ENCODE data around the gene BSCL2.
A peak's percentile ranks its signal among the peaks of the same experiment; 100 is the strongest.
"Not testable (repeated sequence)": the region's sequence is repeated elsewhere in the genome, so short reads cannot be mapped to it uniquely, and the experiment has no call there.

The BSCL2 gene

GRCh38 chr11:62716816-62717215, 9.6 kb upstream of the BSCL2 start:
- DNase-seq = no peak

GRCh38 chr11:62716206-62716605, 9.0 kb upstream of the BSCL2 start:
- DNase-seq = no peak

DNA sequence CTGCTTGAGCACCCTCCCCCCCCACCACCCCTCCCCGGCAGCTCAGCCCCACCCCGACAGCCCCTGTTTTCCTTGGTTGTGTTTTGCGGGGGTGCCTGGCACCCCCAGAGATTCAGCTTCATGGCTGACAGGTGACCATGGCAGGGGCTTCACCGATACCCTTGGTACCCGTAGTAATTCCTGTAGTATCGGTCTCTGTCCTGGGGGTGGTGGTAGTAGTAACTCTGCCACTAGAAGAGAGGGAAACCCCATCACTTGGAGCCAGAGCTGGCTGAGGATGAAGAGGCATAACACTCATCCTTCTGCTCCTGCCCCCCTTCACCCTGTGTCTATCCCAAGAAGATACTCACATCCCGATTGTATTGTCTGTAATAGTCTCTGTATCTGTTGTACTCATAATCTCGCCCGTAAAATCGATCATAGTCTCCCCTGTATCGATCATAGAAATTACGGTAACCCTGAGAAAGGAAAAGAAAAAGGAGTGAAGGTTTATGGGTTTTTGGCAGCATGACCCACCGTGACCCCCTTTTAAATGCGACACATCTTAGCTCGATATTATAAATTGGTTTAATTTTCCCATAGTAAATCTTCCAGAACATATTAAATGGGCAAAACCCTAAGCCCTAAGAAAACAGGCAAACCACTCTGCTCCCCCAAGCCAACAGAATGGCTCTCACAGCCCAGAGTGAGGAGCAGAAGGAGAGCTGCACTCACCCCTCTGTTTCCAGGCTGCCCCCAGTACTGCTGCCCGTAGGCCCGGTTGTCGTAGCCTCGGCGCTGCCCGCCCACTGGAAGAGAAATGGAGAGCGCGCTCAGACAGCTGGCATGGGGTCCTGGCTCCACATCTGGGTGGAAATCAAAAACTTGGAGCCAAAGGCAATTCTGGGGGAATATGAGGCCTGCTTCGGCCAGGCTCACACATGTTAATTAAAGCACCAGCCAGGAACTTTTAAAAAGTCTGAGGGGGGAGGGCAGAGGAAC, 8.2 kb upstream of the BSCL2 start:
- no peak for DNase-seq

- DNase-seq = no peak
Measured at GRCh38 chr11:62713343-62713742, 6.1 kb upstream of the BSCL2 start.

DNA sequence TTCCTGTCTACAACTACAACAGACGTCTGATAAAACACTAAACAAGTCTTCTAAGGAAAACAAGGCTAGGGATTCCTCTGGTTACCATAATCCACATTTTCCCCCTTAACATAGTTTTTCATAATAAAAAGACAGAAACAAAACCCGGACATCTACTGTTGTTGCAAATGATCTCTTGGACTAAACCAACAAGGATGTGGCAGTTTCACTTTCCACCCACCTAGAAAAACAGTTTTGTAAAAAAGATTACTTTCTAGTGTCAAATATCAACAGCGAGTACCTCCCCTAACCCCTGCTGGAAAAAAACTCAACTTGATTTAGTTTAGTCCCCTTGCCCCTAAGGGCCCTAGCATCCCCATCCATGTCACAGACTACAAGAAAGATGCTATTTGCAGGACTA, 5.6 kb upstream of the BSCL2 start:
- no peak for DNase-seq

DNA sequence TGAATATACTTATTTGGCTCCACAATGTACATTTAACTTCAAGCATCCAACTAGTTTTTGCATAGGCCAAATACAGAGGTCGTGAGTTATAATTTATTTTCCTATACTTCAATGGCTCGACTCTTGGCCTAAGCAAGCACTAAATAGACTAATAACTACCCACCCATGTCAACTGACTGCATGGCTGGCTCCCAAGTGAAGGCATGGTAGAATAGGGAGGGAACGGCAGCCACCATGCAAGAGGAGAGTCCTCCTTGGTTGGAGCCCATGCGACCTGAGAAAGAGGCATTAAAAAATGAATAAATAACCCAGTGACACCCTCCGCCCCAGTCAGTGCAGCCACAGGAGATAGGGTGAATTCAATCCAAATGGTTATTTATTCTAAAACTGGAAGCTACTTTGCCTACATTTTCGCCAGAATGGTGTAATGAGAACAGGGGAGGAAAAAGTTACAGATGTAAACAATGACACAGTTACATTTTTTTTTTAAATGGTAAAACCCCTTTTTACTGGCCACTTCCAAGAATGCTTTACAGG, 5.1 kb upstream of the BSCL2 start:
- no peak for DNase-seq

GRCh38 chr11:62710001-62710345, 2.7 kb upstream of the BSCL2 start:
- no peak for DNase-seq

DNA sequence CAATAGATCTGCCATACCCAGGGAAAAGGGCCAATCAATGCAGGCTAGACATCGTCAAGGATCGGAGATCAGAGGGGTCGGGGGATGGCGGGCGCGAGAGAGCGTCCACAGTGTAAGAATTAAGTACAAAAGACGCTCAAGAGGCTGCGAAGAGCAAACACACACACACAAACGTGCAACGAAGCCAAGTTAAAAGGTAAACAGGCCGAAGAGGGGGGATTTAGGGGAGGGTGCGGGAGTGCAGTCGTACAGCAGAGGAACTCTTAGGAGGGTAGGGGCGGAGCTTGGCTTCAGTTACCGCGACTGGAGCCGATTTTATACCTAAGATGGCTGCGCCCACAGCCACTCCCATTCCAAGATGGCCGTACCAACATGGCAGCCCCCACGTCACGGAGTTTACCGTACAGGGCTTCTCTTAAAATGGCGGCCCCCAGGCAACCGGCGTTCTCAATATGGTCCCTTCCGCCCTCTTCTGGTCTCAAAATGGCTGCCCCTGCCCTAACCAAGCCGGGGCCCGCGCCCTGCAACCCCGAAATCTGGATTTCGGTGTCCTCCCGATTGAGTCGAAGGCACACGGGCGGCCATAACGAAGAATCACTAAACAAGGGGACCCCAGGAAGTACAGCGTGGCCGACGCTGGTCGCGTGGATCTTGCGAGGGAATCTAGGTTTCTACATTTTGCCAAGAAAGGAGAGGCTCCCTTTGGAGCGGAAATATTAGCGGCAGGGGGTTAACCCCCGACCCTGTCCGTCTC, 2.2 kb upstream of the BSCL2 start:
- peak; percentile 99 for DNase-seq

DNA sequence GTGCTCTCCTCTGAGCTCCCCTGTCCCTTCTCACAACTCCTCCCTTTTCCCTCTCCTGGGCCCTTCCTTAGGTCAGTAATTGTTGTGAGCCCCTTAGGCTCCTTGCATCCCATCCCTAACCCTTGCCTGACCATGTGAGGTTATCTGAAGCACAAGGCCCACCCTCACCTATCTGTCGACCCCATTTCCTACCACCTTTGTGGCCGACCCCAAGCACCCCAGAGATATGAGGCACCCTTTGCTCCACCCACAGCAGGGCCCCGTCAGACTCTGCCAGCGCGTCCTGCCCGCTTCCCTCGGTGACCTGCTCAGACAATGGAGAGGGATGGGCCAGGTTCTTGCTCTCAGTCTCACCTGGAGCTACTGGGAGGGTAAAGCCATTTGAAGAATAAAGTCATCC, 1.6 kb upstream of the BSCL2 start:
- DNase-seq = peak; percentile 75

GRCh38 chr11:62708392-62708791, 1.2 kb upstream of the BSCL2 start:
- no peak for DNase-seq

GRCh38 chr11:62706850-62707247, 375 bp downstream of the BSCL2 start:
- no peak for DNase-seq

DNA sequence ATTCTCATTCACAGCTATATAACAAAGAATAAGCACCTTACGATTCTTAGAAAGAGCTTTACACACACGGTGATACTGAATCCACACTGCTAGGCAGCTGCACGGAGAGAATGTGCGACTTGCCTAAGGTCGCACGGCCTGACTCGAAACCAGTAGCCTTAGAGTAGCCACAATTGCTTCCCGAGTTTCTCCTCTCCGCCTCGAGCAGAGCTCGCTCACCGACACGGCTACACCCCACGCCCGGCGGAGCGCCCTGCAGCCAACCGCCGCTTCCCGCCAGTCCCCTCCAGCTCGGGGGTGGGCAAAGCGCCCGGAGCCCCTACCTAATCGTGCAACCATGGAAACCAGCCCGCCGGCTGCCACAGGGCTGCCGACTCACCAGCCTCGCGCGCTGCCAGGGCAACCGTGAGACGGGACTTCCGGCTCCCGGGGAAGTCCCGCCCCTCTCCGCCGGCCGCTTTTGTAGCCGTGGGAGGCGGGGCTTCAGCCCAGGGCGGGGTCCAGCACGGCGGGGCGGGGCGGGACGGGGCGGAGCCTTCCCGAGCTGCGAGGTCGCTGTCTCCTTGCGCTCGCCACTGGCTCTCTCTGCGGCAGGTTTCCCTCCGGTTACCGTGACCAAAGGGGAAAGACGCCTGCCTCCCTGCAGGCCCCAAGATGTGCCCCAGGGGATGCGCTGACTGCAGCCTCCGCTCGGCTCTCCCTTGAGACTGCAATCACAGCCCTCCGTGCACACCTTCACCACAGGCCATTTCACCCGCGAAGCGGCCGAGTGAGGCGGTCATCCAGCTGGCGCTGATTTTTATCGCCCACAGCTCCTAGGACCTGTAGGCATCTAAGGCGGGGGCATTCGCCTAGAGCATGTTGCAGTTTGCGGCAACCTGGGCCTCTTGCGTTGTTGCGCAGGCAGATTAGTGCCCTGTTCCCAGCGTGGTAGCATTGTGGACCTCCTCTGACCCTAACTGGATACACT, 1.1 kb downstream of the BSCL2 start:
- DNase-seq = peak; percentile 98

GRCh38 chr11:62705413-62705812, 1.8 kb downstream of the BSCL2 start:
- peak; percentile 55 for DNase-seq

GRCh38 chr11:62703921-62704320, 3.3 kb downstream of the BSCL2 start:
- not testable (repeated sequence) for DNase-seq

- DNase-seq = no peak
Measured at GRCh38 chr11:62702246-62702645, 5.0 kb downstream of the BSCL2 start.

DNA sequence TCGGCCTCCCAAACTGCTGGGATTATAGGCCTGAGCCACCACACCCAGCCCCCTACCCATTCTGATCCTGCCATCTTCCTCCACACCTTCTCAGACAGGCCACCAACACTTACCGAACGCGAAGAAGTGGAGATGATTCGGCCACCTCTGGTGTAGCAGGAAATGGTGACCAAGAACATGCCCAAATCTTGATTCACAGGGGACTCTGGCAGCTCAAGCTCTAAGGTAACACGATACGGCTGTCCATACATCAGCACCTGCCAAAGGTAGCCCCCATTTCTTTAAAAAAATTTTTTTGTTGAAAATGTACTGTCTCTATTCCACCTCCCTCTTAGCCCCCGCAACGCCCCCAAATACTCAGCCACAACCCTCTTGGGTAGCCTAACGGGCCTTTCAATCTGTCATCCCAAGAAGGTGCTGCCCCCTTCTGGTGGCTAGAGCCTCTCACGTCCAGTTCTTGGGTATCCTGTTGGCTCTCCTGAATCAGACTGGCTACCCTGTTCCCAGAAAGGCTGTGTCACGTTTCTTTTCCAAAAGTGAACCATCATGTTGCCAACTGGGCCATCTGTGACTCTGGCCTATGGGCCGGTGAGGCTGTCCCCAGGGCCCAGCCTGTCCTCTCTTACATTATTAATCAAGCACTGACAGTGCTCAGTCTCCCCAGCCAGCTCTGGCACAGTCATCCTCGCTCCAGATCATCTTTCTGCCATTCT, 12.6 kb downstream of the BSCL2 start:
- peak; percentile 57 for DNase-seq

GRCh38 chr11:62693624-62694023, 13.6 kb downstream of the BSCL2 start:
- DNase-seq = not testable (repeated sequence)

- no peak for DNase-seq
Measured at GRCh38 chr11:62689421-62690183, 17.6 kb downstream of the BSCL2 start, which contains the start of gene LRRN4CL. Gene LRRN4CL, minus strand, starts transcription at chr11:62689530. Its CDS starts 1,022 bp downstream, at chr11:62688508.

DNA sequence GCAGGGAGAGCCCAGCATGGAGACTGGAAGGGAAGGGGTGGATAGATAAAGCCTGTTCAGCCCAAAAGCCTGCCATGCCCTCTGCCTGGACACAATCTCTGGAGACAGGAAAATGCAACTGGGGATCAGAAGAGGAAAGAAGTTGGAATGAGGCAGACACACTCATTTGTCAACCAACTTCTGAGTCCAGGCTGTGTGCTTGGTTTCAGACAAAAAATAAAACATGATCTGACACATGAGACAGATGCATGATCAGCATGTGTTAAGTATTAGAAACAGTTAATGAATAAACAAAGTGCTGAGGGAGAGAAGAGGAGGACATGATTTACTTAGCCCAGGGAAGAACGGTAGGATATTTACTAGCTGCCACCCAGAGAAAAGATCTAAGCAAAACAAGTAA, 18.7 kb downstream of the BSCL2 start:
- no peak for DNase-seq

GRCh38 chr11:62687508-62688396, 19.5 kb downstream of the BSCL2 start:
- DNase-seq = no peak

Measured in NCI-H146 (cell line).